ENCODE results near the gene ROS1. TPM values are rescaled to one million over a fixed set of nuclear protein-coding genes. Genes with fewer than 3 reads are reported as not detected.
"Not testable (repeated sequence)": the region's sequence is repeated elsewhere in the genome, so short reads cannot be mapped to it uniquely, and the experiment has no call there.

The ROS1 gene
- total and polyA plus RNA-seq, 4 donors: under 0.01 TPM; not detected in 3

- Histone ChIP-seq H3K9me3 (ENCODE audit: control insufficient read depth in 4 of 4, low read length in 3 of 4) (no peaks in the 10 kb centered on the region), H3K27ac (ENCODE audit: low read depth in 1 of 2, low read length in 2 of 2) (no peak overlapping the region), H3K36me3 (ENCODE audit: control insufficient read depth in 4 of 4, insufficient read depth in 3 of 4, low read depth in 1 of 4, low read length in 3 of 4) (no peaks in the 10 kb centered on the region), H3K4me1 (ENCODE audit: control insufficient read depth in 4 of 4, insufficient read depth in 4 of 4, low read length in 3 of 4) (peaks cover 0 to 8% (median 3%) of the 10 kb centered on the region in 4 donors), H3K27me3 (ENCODE audit: control insufficient read depth in 4 of 4, insufficient read depth in 4 of 4, low read length in 3 of 4) (peaks cover 0 to 2% (median 0%) of the 10 kb centered on the region in 4 donors), H3K9ac (ENCODE audit: low read depth in 1 of 2, low read length in 2 of 2) (no peak overlapping the region), H3K4me3 (ENCODE audit: low read depth in 1 of 3, low read length in 3 of 3) (no peak overlapping the region)
- 69% methylated on average over 2 of the region's 2 CpGs for WGBS
- no peak for DNase-seq (ENCODE audit: low spot score)
- TF ChIP-seq HNF4G (IDR thresholded peaks at IDR 0.05) (no peak), REST (IDR thresholded peaks at IDR 0.05) (no peak), RAD21 (IDR thresholded peaks at IDR 0.05) (no peak), RXRA (IDR thresholded peaks at IDR 0.05) (no peak), MAX (IDR thresholded peaks at IDR 0.05) (no peak), GABPA (IDR thresholded peaks at IDR 0.05 in 1 of 2, conservative IDR thresholded peaks at IDR 0.05 in 1 of 2) (no peak), EGR1 (IDR thresholded peaks at IDR 0.05; ENCODE audit: low read depth in 2 of 2) (no peak), FOXA1 (IDR thresholded peaks at IDR 0.05) (no peak), JUND (IDR thresholded peaks at IDR 0.05) (no peak), ATF3 (IDR thresholded peaks at IDR 0.05) (no peak), SP1 (IDR thresholded peaks at IDR 0.05) (no peak), TAF1 (conservative IDR thresholded peaks at IDR 0.05) (no peak), HNF4A (conservative IDR thresholded peaks at IDR 0.05) (no peak), YY1 (IDR thresholded peaks at IDR 0.05) (no peak), FOXA2 (IDR thresholded peaks at IDR 0.05) (no peak), CTCF (IDR thresholded peaks at IDR 0.05; ENCODE audit: low read depth, low read length, missing input control) (no peak), ZBTB33 (IDR thresholded peaks at IDR 0.05) (no peak)
These were observed 18.9 kb upstream of the ROS1 start for GRCh38 chr6:117444600-117444999.

GRCh38 chr6:117442313-117442712 is 16.6 kb upstream of the ROS1 start:
- H3K36me3 ChIP-seq (ENCODE audit: control insufficient read depth in 4 of 4, insufficient read depth in 3 of 4, low read depth in 1 of 4, low read length in 3 of 4); DNase-seq (ENCODE audit: low spot score); H3K4me3 ChIP-seq (ENCODE audit: low read depth in 1 of 3, low read length in 3 of 3); H3K9ac ChIP-seq (ENCODE audit: low read depth in 1 of 2, low read length in 2 of 2); H3K9me3 ChIP-seq (ENCODE audit: control insufficient read depth in 4 of 4, low read length in 3 of 4); H3K27me3 ChIP-seq (ENCODE audit: control insufficient read depth in 4 of 4, insufficient read depth in 4 of 4, low read length in 3 of 4); H3K4me1 ChIP-seq (ENCODE audit: control insufficient read depth in 4 of 4, insufficient read depth in 4 of 4, low read length in 3 of 4); H3K27ac ChIP-seq (ENCODE audit: low read depth in 1 of 2, low read length in 2 of 2): not testable (repeated sequence)
- 92% methylated on average over 8 of the region's 8 CpGs for WGBS
